Colonic mucosa (tissue), 4 donors: ENCODE measurements around the gene BIRC2. TPM values are rescaled to one million over a fixed set of nuclear protein-coding genes. Genes with fewer than 3 reads are reported as not detected.

Source experiments
- DNase-seq: peaks from one replicate; pipeline ENCODE4 v3.0.0-alpha.2; 2020
- H3K27ac ChIP-seq: fragments of 200-600 bp; one replicate; pipeline ENCODE4 v1.8.0; 2021
- H3K27me3 ChIP-seq: fragments of 200-600 bp; one replicate; pipeline ENCODE4 v1.8.0; 2021
- H3K36me3 ChIP-seq: fragments of 200-600 bp; one replicate; pipeline ENCODE4 v1.8.0; 2021
- H3K4me1 ChIP-seq: fragments of 200-600 bp; one replicate; pipeline ENCODE4 v1.8.0; 2021; ENCODE audit warnings: mild to moderate bottlenecking
- H3K4me3 ChIP-seq: fragments of 200-600 bp; one replicate; pipeline ENCODE4 v1.8.0; 2021
- H3K9ac ChIP-seq, 2 donors: one replicate each; pipeline ENCODE4 v1.7.0; 2013; ENCODE audit warnings: control low read depth in 2 of 2, low read depth in 2 of 2, low read length in 2 of 2
- H3K9me3 ChIP-seq: fragments of 200-600 bp; one replicate; pipeline ENCODE4 v1.8.0; 2021
- intact Hi-C: fragments of 100-400 bp; cut with DNase I; formaldehyde crosslinking; loops from one replicate; pipeline ENCODE4 v1.14.1; 2022
- total RNA-seq, 2 donors: library from RNA; stranded (reverse); fragmentation: NEBNext Ultra II Directional in 1 of 2; extraction: Animal tissue kit (Norgen Biotek cat#: 25700) in 1 of 2; gene quantifications; one replicate each; pipeline ENCODE4 v1.2.1, GENCODE V29; 2021
- TF ChIP-seq, protein P1 (sequence below): fragments of 200-600 bp; IDR thresholded peaks from one replicate; pipeline ENCODE4 v1.8.0; 2022; ENCODE audit warnings: antibody characterized with exemption, mild to moderate bottlenecking
- donor health status: healthy.
- donor health status: DM: no; HTN: no; CAD: no.
- donor health status: DM: no; HTN: no; CAD: no.

BIRC2 gene
- total RNA-seq, 2 donors from 2014 or later: 34.1 to 59.5 TPM

- Histone ChIP-seq H3K4me1 (no peaks in the 10 kb centered on the region), H3K9ac (no peak overlapping the region), H3K36me3 (peaks cover 5% of the 10 kb centered on the region), H3K9me3 (no peaks in the 10 kb centered on the region), H3K27me3 (no peaks in the 10 kb centered on the region), H3K4me3 (no peak overlapping the region), H3K27ac (no peak overlapping the region)
- intact Hi-C loops: no loop called here
- TF ChIP-seq, protein P1, sequence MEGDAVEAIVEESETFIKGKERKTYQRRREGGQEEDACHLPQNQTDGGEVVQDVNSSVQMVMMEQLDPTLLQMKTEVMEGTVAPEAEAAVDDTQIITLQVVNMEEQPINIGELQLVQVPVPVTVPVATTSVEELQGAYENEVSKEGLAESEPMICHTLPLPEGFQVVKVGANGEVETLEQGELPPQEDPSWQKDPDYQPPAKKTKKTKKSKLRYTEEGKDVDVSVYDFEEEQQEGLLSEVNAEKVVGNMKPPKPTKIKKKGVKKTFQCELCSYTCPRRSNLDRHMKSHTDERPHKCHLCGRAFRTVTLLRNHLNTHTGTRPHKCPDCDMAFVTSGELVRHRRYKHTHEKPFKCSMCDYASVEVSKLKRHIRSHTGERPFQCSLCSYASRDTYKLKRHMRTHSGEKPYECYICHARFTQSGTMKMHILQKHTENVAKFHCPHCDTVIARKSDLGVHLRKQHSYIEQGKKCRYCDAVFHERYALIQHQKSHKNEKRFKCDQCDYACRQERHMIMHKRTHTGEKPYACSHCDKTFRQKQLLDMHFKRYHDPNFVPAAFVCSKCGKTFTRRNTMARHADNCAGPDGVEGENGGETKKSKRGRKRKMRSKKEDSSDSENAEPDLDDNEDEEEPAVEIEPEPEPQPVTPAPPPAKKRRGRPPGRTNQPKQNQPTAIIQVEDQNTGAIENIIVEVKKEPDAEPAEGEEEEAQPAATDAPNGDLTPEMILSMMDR: no peak
- no peak for DNase-seq
These were observed 37.5 kb downstream of the BIRC2 start for GRCh38 chr11:102384419-102385079.

GRCh38 chr11:102385085-102386007 is 38.3 kb downstream of the BIRC2 start:
- H3K4me3 ChIP-seq: no peak overlapping the region
- no peaks in the 10 kb centered on the region for H3K27me3 ChIP-seq
- intact Hi-C loops: no loop called here
- peaks cover 5% of the 10 kb centered on the region for H3K36me3 ChIP-seq
- H3K27ac ChIP-seq: no peak overlapping the region
- H3K4me1 ChIP-seq: no peaks in the 10 kb centered on the region
- DNase-seq: no peak
- H3K9ac ChIP-seq: no peak overlapping the region
- H3K9me3 ChIP-seq: no peaks in the 10 kb centered on the region
- TF ChIP-seq, protein P1: no peak

DNA sequence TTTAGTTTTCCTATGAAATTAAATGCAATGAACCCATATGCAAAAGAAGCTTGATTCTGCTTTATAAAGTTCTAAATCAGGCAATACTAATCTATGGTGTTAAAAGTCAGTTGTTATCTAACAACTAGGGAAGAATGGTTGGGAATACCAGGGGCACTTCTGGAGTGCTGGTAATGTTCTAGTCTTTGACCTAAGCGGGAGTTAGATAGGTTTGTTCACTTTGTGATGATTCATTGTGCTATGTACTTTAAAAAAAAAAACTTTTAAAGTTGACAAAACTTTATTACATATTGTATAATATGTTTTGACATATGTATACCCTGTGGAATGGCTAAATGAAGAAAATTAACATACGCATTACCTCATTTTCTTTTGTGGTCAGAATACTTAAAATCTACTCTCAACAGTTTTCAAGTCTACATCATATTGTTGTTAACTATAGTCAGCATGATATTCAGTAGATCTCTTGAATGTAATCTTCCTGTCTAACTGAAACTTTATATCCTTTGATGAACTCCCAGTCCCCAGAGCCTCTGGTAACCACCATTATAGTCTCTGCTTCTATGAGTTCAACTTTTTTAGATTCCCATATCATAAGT is 39.2 kb downstream of the BIRC2 start:
- no peaks in the 10 kb centered on the region for H3K27me3 ChIP-seq
- TF ChIP-seq, protein P1: no peak
- H3K27ac ChIP-seq: no peak overlapping the region
- intact Hi-C loops: no loop called here
- no peak for DNase-seq
- H3K9me3 ChIP-seq: no peaks in the 10 kb centered on the region
- H3K4me1 ChIP-seq: no peaks in the 10 kb centered on the region
- H3K4me3 ChIP-seq: no peak overlapping the region
- no peak overlapping the region for H3K9ac ChIP-seq
- no peaks in the 10 kb centered on the region for H3K36me3 ChIP-seq

DNA sequence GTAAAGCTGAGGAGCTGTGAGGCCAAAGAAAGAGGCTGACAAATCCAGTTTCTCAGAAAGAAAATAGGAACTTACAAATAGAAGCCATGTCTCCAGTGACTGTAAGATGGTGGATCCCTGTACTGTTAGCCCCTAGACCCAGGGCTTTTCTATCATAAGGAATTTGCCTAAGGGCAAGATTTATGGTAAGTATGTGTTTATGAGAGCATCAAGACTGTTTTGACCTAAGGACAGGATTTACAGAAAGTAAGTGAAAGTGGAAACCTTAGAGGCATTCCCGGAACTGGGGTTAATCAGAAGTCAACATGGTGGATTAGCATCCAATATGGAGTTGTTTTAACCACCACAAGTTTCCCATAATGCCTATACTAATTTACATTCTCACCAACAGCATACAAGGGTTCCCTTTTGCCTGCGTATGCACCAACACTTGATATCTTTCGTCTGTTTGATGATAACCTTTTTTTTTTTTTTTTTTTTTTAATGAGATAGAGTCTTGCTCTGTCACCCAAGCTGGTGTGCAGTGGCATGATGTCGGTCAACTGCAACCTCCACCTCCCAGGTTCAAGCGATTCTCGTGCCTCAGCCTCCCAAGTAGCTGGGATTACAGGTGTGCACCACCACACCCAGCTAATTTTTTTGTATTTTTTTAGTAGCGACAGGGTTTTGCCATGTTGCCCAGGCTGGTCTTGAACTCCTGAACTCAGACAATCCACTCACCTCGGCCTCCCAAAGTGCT is 40.2 kb downstream of the BIRC2 start:
- Histone ChIP-seq H3K9me3 (no peaks in the 10 kb centered on the region), H3K27ac (no peak overlapping the region), H3K4me1 (no peaks in the 10 kb centered on the region), H3K9ac (no peak overlapping the region), H3K27me3 (no peaks in the 10 kb centered on the region), H3K4me3 (no peak overlapping the region), H3K36me3 (no peaks in the 10 kb centered on the region)
- TF ChIP-seq, protein P1: no peak
- intact Hi-C loops: no loop called here
- DNase-seq: no peak

DNA sequence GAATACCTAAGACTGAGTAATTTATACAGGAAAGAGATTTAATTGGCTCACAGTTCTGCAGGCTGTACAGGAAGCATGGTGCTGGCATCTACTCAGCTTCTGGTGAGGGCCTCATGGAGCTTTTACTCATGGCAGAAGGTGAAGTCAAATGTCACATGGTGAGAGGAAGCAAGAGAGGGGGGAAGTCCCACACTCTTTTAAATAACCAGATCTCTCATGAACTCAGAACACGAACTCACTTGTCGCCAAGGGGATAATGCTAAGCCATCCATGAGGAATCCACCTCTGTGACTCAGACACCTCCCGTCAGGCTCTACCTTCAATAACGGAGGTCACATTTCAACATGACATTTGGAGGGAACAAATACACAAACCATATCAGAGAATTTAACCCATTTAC is 42.2 kb downstream of the BIRC2 start:
- TF ChIP-seq, protein P1: no peak
- no peak for DNase-seq
- no peak overlapping the region for H3K4me3 ChIP-seq
- no peaks in the 10 kb centered on the region for H3K4me1 ChIP-seq
- H3K9ac ChIP-seq: no peak overlapping the region
- no peaks in the 10 kb centered on the region for H3K9me3 ChIP-seq
- no peaks in the 10 kb centered on the region for H3K27me3 ChIP-seq
- intact Hi-C loops: no loop called here
- no peak overlapping the region for H3K27ac ChIP-seq
- no peaks in the 10 kb centered on the region for H3K36me3 ChIP-seq
